Astrocyte of the spinal cord (primary cell): ENCODE results near the gene DNAJA3.

Experiments used
- DNase-seq: peaks from one replicate; pipeline ENCODE4 v3.0.0; 2011; ENCODE audit warnings: low read depth, low spot score
- H3K4me3 ChIP-seq: 2 replicates; pipeline ENCODE4 v1.5.1; 2011; ENCODE audit warnings: low read depth, mild to moderate bottlenecking, low read length, moderate library complexity
- in situ Hi-C: cut with HindIII; loops from 2 replicates; pipeline ENCODE4 v1.10.0; 2017; ENCODE audit warnings: low sequenced_read_pairs
- TF ChIP-seq, protein P1 (sequence below): IDR thresholded peaks from 2 replicates; pipeline ENCODE4 v1.5.1; 2012; ENCODE audit warnings: low read depth, mild to moderate bottlenecking, low read length, inconsistent platforms

Gene DNAJA3

DNA sequence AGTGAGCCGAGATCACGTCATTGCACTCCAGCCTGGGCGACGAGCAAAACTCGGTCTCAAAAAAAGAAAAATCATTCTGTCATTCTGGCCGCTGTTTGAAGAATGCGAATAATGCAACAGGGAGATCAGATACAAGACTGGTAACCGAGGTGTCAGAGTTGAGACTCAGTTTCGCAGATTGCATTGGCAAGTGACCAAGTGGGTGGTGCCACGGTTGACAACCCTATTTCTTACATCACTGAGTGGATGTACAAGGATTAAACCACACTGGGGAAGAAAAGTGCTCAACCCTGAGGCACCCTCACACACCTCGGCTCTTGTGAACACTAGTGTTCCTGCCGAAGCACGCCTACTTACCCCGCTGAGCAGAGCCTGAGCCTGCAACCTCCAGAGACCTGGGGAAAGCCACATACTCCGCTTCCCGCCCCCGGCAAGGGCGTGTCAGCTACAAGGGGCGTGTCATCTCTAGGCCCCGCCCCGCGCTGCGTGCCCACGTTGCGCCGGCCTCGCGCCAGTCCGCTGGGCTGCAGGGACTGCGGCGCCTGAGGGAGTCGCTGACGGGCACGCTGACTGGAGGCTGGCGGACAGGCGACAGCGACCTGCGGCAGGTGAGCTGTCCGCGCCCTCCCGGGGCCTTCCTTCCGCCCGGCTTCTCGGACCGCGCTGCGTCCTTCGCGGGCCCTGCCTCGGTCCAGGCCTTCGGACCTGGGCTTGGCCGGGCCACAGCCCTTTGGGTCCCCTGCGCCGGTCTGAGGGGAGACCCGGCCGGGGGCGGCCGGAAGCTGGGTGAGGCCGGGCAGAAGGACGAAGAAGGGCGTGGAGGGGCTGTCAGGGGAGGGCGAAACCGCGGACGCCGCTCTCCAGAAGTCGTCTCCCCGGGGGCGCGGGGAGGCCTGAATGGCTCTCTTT, 50.5 kb downstream of the DNAJA3 start, which contains the start of gene HMOX2:
HMOX2 (plus strand) TSS at position 519 of the 909 bp plus-strand sequence. CDS start 29,127 bp downstream, outside the sequence.
- H3K4me3 ChIP-seq = peak within 1 kb of the TSS; percentile 86
- in situ Hi-C loops = no loop called here
- TF ChIP-seq, protein P1, sequence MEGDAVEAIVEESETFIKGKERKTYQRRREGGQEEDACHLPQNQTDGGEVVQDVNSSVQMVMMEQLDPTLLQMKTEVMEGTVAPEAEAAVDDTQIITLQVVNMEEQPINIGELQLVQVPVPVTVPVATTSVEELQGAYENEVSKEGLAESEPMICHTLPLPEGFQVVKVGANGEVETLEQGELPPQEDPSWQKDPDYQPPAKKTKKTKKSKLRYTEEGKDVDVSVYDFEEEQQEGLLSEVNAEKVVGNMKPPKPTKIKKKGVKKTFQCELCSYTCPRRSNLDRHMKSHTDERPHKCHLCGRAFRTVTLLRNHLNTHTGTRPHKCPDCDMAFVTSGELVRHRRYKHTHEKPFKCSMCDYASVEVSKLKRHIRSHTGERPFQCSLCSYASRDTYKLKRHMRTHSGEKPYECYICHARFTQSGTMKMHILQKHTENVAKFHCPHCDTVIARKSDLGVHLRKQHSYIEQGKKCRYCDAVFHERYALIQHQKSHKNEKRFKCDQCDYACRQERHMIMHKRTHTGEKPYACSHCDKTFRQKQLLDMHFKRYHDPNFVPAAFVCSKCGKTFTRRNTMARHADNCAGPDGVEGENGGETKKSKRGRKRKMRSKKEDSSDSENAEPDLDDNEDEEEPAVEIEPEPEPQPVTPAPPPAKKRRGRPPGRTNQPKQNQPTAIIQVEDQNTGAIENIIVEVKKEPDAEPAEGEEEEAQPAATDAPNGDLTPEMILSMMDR = peak; percentile 54
- DNase-seq = peak; percentile 91

GRCh38 chr16:4477966-4478365, 52.3 kb downstream of the DNAJA3 start:
- DNase-seq = peak; percentile 52
- TF ChIP-seq, protein P1 = peak; percentile 19
- no peak overlapping the region for H3K4me3 ChIP-seq
- in situ Hi-C loops = no loop called here

- no peak overlapping the region for H3K4me3 ChIP-seq
- no peak for DNase-seq
- in situ Hi-C loops = no loop called here
- TF ChIP-seq, protein P1 = no peak
Measured at GRCh38 chr16:4481526-4481925, 55.9 kb downstream of the DNAJA3 start.

- TF ChIP-seq, protein P1 = no peak
- DNase-seq = no peak
- H3K4me3 ChIP-seq = no peak overlapping the region
- in situ Hi-C loops = no loop called here
Measured at GRCh38 chr16:4481963-4482362, 56.3 kb downstream of the DNAJA3 start.

DNA sequence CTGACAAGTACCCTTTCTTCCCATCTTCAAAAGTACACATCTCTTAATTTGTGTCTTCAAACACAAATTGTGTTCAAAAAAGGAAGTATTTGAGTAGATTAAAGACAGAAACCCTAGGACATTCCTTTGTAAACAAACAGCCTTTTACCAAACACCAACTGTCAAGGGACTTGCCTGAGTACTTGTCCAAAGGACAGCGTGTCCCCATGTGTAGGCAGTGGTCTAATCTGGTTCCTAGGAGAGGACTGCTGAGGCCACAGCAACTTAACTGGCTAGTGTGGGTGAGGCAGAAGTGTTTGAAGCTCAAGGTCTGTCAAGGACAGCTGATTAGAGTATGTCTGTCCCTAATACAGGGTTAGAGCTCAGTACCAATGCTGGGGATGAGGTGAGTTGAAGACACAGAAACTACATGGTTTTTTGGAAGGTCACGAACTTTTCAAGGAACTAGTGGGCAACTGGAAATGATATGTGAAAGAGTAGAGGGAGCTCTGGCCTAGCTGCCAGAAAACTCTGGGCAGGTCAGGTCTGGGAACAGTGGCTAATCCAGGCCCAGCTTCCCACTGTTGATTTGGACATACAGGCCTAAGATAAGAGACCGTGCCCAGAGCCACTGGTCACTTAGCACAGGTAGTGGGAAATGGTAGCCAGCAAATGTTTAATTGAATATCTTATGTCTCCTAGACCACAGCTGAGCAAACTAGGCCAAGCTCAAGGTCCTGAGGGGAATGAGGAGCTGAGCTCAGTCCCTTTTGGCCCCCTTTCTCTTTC, 60.6 kb downstream of the DNAJA3 start:
- in situ Hi-C loops = no loop called here
- no peak for DNase-seq
- TF ChIP-seq, protein P1 = no peak

GRCh38 chr16:4487955-4488498, 62.4 kb downstream of the DNAJA3 start:
- in situ Hi-C loops = no loop called here
- TF ChIP-seq, protein P1 = no peak
- H3K4me3 ChIP-seq = no peak overlapping the region
- peak; percentile 41 for DNase-seq

More for the DNA sequence above, 60.6 kb downstream of the DNAJA3 start:
- no peak overlapping the region for H3K4me3 ChIP-seq
